ENCODE data around the gene B3GALT6. TPM values are rescaled to one million over a fixed set of nuclear protein-coding genes. Genes with fewer than 3 reads are reported as not detected.
A peak's percentile ranks its signal among the peaks of the same experiment; 100 is the strongest.

The B3GALT6 gene
- total RNA-seq, 1 donor from 2014 or later, result 11.0 TPM

- Histone ChIP-seq H3K4me3 (peak overlapping the region; percentile 34 to 38), H3K27me3 (no peaks in the 10 kb centered on the region), H3K36me3 (no peaks in the 10 kb centered on the region), H3K9me3 (no peaks in the 10 kb centered on the region), H3K27ac (no peak overlapping the region), H3K4me1 (peaks cover 45% of the 10 kb centered on the region)
- intact Hi-C loops (cut with DNase I), result no loop called here
- no peak for TF ChIP-seq CTCF (IDR thresholded peaks at IDR 0.05)
- no peak for TF ChIP-seq POLR2A (IDR thresholded peaks at IDR 0.05)
- no peak for TF ChIP-seq POLR2AphosphoS5 (IDR thresholded peaks at IDR 0.05; ENCODE audit: insufficient read depth in 1 of 2, low read depth in 1 of 2)
- no peak for DNase-seq (ENCODE audit: extremely low spot score in 2 of 2)
Measured at GRCh38 chr1:1206966-1207531, 25.0 kb upstream of the B3GALT6 start.

GRCh38 chr1:1207571-1207892 lies 24.5 kb upstream of the B3GALT6 start:
- intact Hi-C loops (cut with DNase I), result no loop called here
- no peak overlapping the region for H3K4me3 ChIP-seq
- no peaks in the 10 kb centered on the region for H3K27me3 ChIP-seq

GRCh38 chr1:1208713-1209433 lies 23.2 kb upstream of the B3GALT6 start:
- Histone ChIP-seq H3K4me1 (peaks cover 57% of the 10 kb centered on the region), H3K27ac (peak overlapping the region; percentile 75), H3K4me3 (peak overlapping the region; percentile 32 to 47), H3K27me3 (no peaks in the 10 kb centered on the region), H3K36me3 (no peaks in the 10 kb centered on the region), H3K9me3 (no peaks in the 10 kb centered on the region)
- DNase-seq (ENCODE audit: extremely low spot score in 2 of 2), result no peak
- TF ChIP-seq CTCF (IDR thresholded peaks at IDR 0.05), result no peak
- TF ChIP-seq POLR2AphosphoS5 (IDR thresholded peaks at IDR 0.05; ENCODE audit: insufficient read depth in 1 of 2, low read depth in 1 of 2), result no peak
- TF ChIP-seq POLR2A (IDR thresholded peaks at IDR 0.05), result no peak
- intact Hi-C loops (cut with DNase I), result no loop called here

More at GRCh38 chr1:1207571-1207892, 24.5 kb upstream of the B3GALT6 start:
- Histone ChIP-seq H3K27ac (peak overlapping the region; percentile 75), H3K36me3 (no peaks in the 10 kb centered on the region), H3K9me3 (no peaks in the 10 kb centered on the region), H3K4me1 (peaks cover 50% of the 10 kb centered on the region)
- no peak for TF ChIP-seq CTCF (IDR thresholded peaks at IDR 0.05)
- TF ChIP-seq POLR2AphosphoS5 (IDR thresholded peaks at IDR 0.05; ENCODE audit: insufficient read depth in 1 of 2, low read depth in 1 of 2), result no peak
- TF ChIP-seq POLR2A (IDR thresholded peaks at IDR 0.05), result no peak
- no peak for DNase-seq (ENCODE audit: extremely low spot score in 2 of 2)

- Histone ChIP-seq H3K27me3 (no peaks in the 10 kb centered on the region), H3K36me3 (no peaks in the 10 kb centered on the region), H3K27ac (no peak overlapping the region), H3K9me3 (no peaks in the 10 kb centered on the region), H3K4me1 (peaks cover 48% of the 10 kb centered on the region), H3K4me3 (no peak overlapping the region)
- intact Hi-C loops (cut with DNase I), result no loop called here
- TF ChIP-seq POLR2A (IDR thresholded peaks at IDR 0.05) (no peak), POLR2AphosphoS5 (IDR thresholded peaks at IDR 0.05; ENCODE audit: insufficient read depth in 1 of 2, low read depth in 1 of 2) (no peak), CTCF (IDR thresholded peaks at IDR 0.05) (no peak)
- DNase-seq (ENCODE audit: extremely low spot score in 2 of 2), result no peak
Measured at GRCh38 chr1:1210726-1211540, 21.1 kb upstream of the B3GALT6 start.
